DND-41 (cell line): ENCODE results near the gene CBX4.

ENCODE experiments used
- CTCF ChIP-seq: IDR thresholded peaks from 2 replicates; pipeline ENCODE4 v1.5.1; 2012; ENCODE audit warnings: borderline replicate concordance, low read length, moderate library complexity, mild to moderate bottlenecking; ENCODE audit not compliant: poor library complexity, severe bottlenecking; ENCODE audit errors: extremely low read depth
- EZH2 ChIP-seq: IDR thresholded peaks from 3 replicates; pipeline ENCODE4 v1.6.1; 2012; ENCODE audit warnings: borderline replicate concordance, low read depth, mild to moderate bottlenecking, moderate library complexity, low read length, inconsistent platforms; ENCODE audit not compliant: severe bottlenecking

- no peak for TF ChIP-seq CTCF
- no peak for TF ChIP-seq EZH2
Observed at GRCh38 chr17:79813297-79814126, 25.7 kb downstream of the CBX4 start.
